ENCODE measurements around the gene DIS3L2. TPM values are rescaled to one million over a fixed set of nuclear protein-coding genes. Genes with fewer than 3 reads are reported as not detected.
A peak's percentile ranks its signal among the peaks of the same experiment; 100 is the strongest.

The DIS3L2 gene
- total RNA-seq, 2 donors from 2014 or later, result 22.6 to 32.3 TPM

- peaks cover 4% of the 10 kb centered on the region for H3K27me3 ChIP-seq
- DNase-seq, result no peak
- no peaks in the 10 kb centered on the region for H3K9me3 ChIP-seq
- H3K4me1 ChIP-seq, result no peaks in the 10 kb centered on the region
- no peak overlapping the region for H3K9ac ChIP-seq (ENCODE audit: low read depth in 2 of 2, low read length in 2 of 2)
- no peaks in the 10 kb centered on the region for H3K36me3 ChIP-seq
- no peak overlapping the region for H3K27ac ChIP-seq
- TF ChIP-seq CTCF (IDR thresholded peaks at IDR 0.05), result no peak
- intact Hi-C loops (cut with DNase I), result no loop called here
- no peak overlapping the region for H3K4me3 ChIP-seq
These were observed 13.8 kb upstream of the DIS3L2 start for GRCh38 chr2:231947694-231948093.

- Histone ChIP-seq H3K9ac (ENCODE audit: low read depth in 2 of 2, low read length in 2 of 2) (no peak overlapping the region), H3K9me3 (no peaks in the 10 kb centered on the region), H3K4me1 (no peaks in the 10 kb centered on the region), H3K27ac (no peak overlapping the region), H3K27me3 (no peaks in the 10 kb centered on the region), H3K4me3 (no peak overlapping the region), H3K36me3 (no peaks in the 10 kb centered on the region)
- DNase-seq, result no peak
- TF ChIP-seq CTCF (IDR thresholded peaks at IDR 0.05), result no peak
- intact Hi-C loops (cut with DNase I), result no loop called here
These were observed 10.0 kb upstream of the DIS3L2 start for GRCh38 chr2:231951452-231952035.

GRCh38 chr2:231955758-231956472 lies 5.6 kb upstream of the DIS3L2 start:
- no peak for TF ChIP-seq CTCF (IDR thresholded peaks at IDR 0.05)

GRCh38 chr2:231957913-231958763 lies 3.4 kb upstream of the DIS3L2 start:
- H3K36me3 ChIP-seq, result no peaks in the 10 kb centered on the region
- DNase-seq, result no peak
- no peak overlapping the region for H3K27ac ChIP-seq
- H3K27me3 ChIP-seq, result no peaks in the 10 kb centered on the region
- H3K4me1 ChIP-seq, result no peaks in the 10 kb centered on the region
- intact Hi-C loops (cut with DNase I), result no loop called here
- H3K4me3 ChIP-seq, result no peak overlapping the region
- TF ChIP-seq CTCF (IDR thresholded peaks at IDR 0.05), result no peak
- no peaks in the 10 kb centered on the region for H3K9me3 ChIP-seq
- H3K9ac ChIP-seq (ENCODE audit: low read depth in 2 of 2, low read length in 2 of 2), result no peak overlapping the region

More at GRCh38 chr2:231955758-231956472, 5.6 kb upstream of the DIS3L2 start:
- Histone ChIP-seq H3K4me3 (no peak overlapping the region), H3K27me3 (no peaks in the 10 kb centered on the region), H3K9ac (ENCODE audit: low read depth in 2 of 2, low read length in 2 of 2) (no peak overlapping the region), H3K27ac (no peak overlapping the region), H3K9me3 (no peaks in the 10 kb centered on the region), H3K4me1 (no peaks in the 10 kb centered on the region), H3K36me3 (no peaks in the 10 kb centered on the region)
- no peak for DNase-seq
- intact Hi-C loops (cut with DNase I), result no loop called here

- H3K9ac ChIP-seq (ENCODE audit: low read depth in 2 of 2, low read length in 2 of 2), result peak overlapping the region; percentile 63 to 91
- no peaks in the 10 kb centered on the region for H3K4me1 ChIP-seq
- H3K4me3 ChIP-seq, result peak overlapping the region; percentile 93
- no peaks in the 10 kb centered on the region for H3K27me3 ChIP-seq
- no peaks in the 10 kb centered on the region for H3K36me3 ChIP-seq
- DNase-seq, result no peak
- intact Hi-C loops (cut with DNase I), result no loop called here
- peak overlapping the region; percentile 70 for H3K27ac ChIP-seq
- no peaks in the 10 kb centered on the region for H3K9me3 ChIP-seq
- no peak for TF ChIP-seq CTCF (IDR thresholded peaks at IDR 0.05)
These were observed 634 bp upstream of the DIS3L2 start for GRCh38 chr2:231960810-231961348.
